Sigmoid colon (tissue), 4 donors: ENCODE results near the gene NR2F6.

Experiments
- CTCF ChIP-seq, 4 experiments: fragments of 450-650 bp in 3 of 4; fragments of 200-600 bp in 1 of 4; IDR thresholded peaks; one replicate each; pipeline ENCODE4 v1.5.1; 2016 to 2019; ENCODE audit warnings: antibody characterized with exemption in 4 of 4, mild to moderate bottlenecking in 3 of 4, moderate library complexity in 2 of 4
- EP300 ChIP-seq, 4 donors: sonication (generic); formaldehyde crosslinking; IDR thresholded peaks; one replicate each; pipeline ENCODE4 v1.6.1; 2017; ENCODE audit warnings: antibody characterized with exemption in 4 of 4
- POLR2A ChIP-seq, 2 donors: fragments of 450-650 bp; IDR thresholded peaks; one replicate each; pipeline ENCODE4 v1.6.1; 2016; ENCODE audit warnings: antibody characterized with exemption in 2 of 2, mild to moderate bottlenecking in 2 of 2, moderate library complexity in 2 of 2
- POLR2AphosphoS5 ChIP-seq, 4 donors: sonication (generic); formaldehyde crosslinking; IDR thresholded peaks; one replicate each; pipeline ENCODE4 v1.6.1; 2017; ENCODE audit warnings: antibody characterized with exemption in 4 of 4

- TF ChIP-seq POLR2AphosphoS5 (IDR thresholded peaks at IDR 0.05) (no peak), CTCF (IDR thresholded peaks at IDR 0.05) (no peak), EP300 (IDR thresholded peaks at IDR 0.05) (no peak), POLR2A (IDR thresholded peaks at IDR 0.05) (no peak)
These were observed 35.9 kb upstream of the NR2F6 start, which contains the start of gene ANKLE1 for GRCh38 chr19:17281391-17282304.
